Erythroblast (primary cell): Measurements from ENCODE around the gene ALG10B.
"Not testable (repeated sequence)": the region's sequence is repeated elsewhere in the genome, so short reads cannot be mapped to it uniquely, and the experiment has no call there.

Experiments used
- DNase-seq, 2 experiments: peaks; one replicate each; lab custom pipeline; 2025; lab: John Stamatoyannopoulos, UW
- GATA1 ChIP-seq: IDR thresholded peaks from 2 replicates; pipeline ENCODE4 v1.6.1; 2011; ENCODE audit warnings: low read depth, mild to moderate bottlenecking, control low read depth, low read length, moderate library complexity
- POLR2A ChIP-seq: IDR thresholded peaks from 2 replicates; pipeline ENCODE4 v1.6.1; 2011; ENCODE audit warnings: mild to moderate bottlenecking, low read length

ALG10B gene

GRCh38 chr12:38342444-38342843, 25.9 kb downstream of the ALG10B start:
- TF ChIP-seq POLR2A = no peak
- no peak for TF ChIP-seq GATA1

GRCh38 chr12:38343256-38343655, 26.7 kb downstream of the ALG10B start:
- not testable (repeated sequence) for DNase-seq

More at GRCh38 chr12:38342444-38342843, 25.9 kb downstream of the ALG10B start:
- DNase-seq = no peak

- not testable (repeated sequence) for DNase-seq
Observed at GRCh38 chr12:38343916-38344315, 27.3 kb downstream of the ALG10B start.

- TF ChIP-seq POLR2A = no peak
- TF ChIP-seq GATA1 = no peak
- DNase-seq = no peak
Observed at GRCh38 chr12:38350342-38351174, 34.0 kb downstream of the ALG10B start.

- not testable (repeated sequence) for DNase-seq
Observed at GRCh38 chr12:38351175-38351508, 34.6 kb downstream of the ALG10B start.

GRCh38 chr12:38367506-38367905, 50.9 kb downstream of the ALG10B start:
- TF ChIP-seq GATA1 (no peak), POLR2A (no peak)
- no peak for DNase-seq

GRCh38 chr12:38370311-38370710, 53.7 kb downstream of the ALG10B start:
- no peak for DNase-seq
- no peak for TF ChIP-seq POLR2A
- TF ChIP-seq GATA1 = no peak

- no peak for DNase-seq
- TF ChIP-seq POLR2A = no peak
Observed at GRCh38 chr12:38373784-38374183, 57.2 kb downstream of the ALG10B start.

GRCh38 chr12:38374751-38375150, 58.2 kb downstream of the ALG10B start:
- no peak for TF ChIP-seq POLR2A
- no peak for TF ChIP-seq GATA1
- no peak for DNase-seq
